ENCODE data around the gene CXCL8. TPM values are rescaled to one million over a fixed set of nuclear protein-coding genes. Genes with fewer than 3 reads are reported as not detected.

Gene CXCL8
- total and polyA plus RNA-seq, 9 of the 15 experiments (the other 6 are each of a cell fraction or from before 2014, with no cell fraction given), result 1.6 to 7.7 (median 3.3) TPM

GRCh38 chr4:73704314-73705055 lies 35.9 kb upstream of the CXCL8 start (continued):
- TF ChIP-seq JUN (IDR thresholded peaks at IDR 0.05; ENCODE audit: borderline replicate concordance, low read depth, low read length) (peak; percentile 65; the same call in 1 of the 2 replicates), JUN (CRISPR knock-in tag; IDR thresholded peaks at IDR 0.05; ENCODE audit: borderline replicate concordance) (no peak), TOE1 (IDR thresholded peaks at IDR 0.05; ENCODE audit: borderline replicate concordance) (0 out of 2 replicates have a peak, but pooled peaks have one; percentile 22), TOE1 (CRISPR knock-in tag; IDR thresholded peaks at IDR 0.05; ENCODE audit: borderline replicate concordance, low read depth) (no peak), ZNF639 (CRISPR knock-in tag; conservative IDR thresholded peaks at IDR 0.05 in 1 of 2, IDR thresholded peaks at IDR 0.05 in 1 of 2) (peak in 1 of 2 experiments; percentile 87; a peak in 2 of 4 replicates), TEAD4 (IDR thresholded peaks at IDR 0.05; ENCODE audit: low read length) (peak; percentile 77), TEAD4 (CRISPR knock-in tag; IDR thresholded peaks at IDR 0.05; ENCODE audit: borderline replicate concordance) (no peak), RNF2 (IDR thresholded peaks at IDR 0.05) (peak; percentile 91), MLLT1 (IDR thresholded peaks at IDR 0.05) (0 out of 4 replicates have a peak, but pooled peaks of 1 of the 2 experiments have one; percentile 14), MCM7 (IDR thresholded peaks at IDR 0.05) (no peak), MTA1 (IDR thresholded peaks at IDR 0.05; ENCODE audit: borderline replicate concordance) (peak; percentile 66; the same call in 1 of the 2 replicates), SMARCA4 (IDR thresholded peaks at IDR 0.05) (peak; percentile 90), ZNF583 (CRISPR knock-in tag; IDR thresholded peaks at IDR 0.05) (peak; percentile 59; the same call in 1 of the 2 replicates), ARID3A (IDR thresholded peaks at IDR 0.05; ENCODE audit: borderline replicate concordance, low read depth, low read length) (peak; percentile 73; the same call in 1 of the 2 replicates), NCOA2 (IDR thresholded peaks at IDR 0.05; ENCODE audit: partially characterized antibody in 2 of 2) (no peak), MYNN (IDR thresholded peaks at IDR 0.05) (0 out of 2 replicates have a peak, but pooled peaks have one; percentile 29), MYNN (CRISPR knock-in tag; IDR thresholded peaks at IDR 0.05) (no peak), UBTF (IDR thresholded peaks at IDR 0.05; ENCODE audit: borderline replicate concordance in 1 of 2, low read depth in 2 of 2, low read length in 2 of 2) (no peak), CREB3L1 (IDR thresholded peaks at IDR 0.05; ENCODE audit: borderline replicate concordance, low read depth) (peak; percentile 68; the same call in 1 of the 2 replicates)
